ENCODE data around the gene NFIX.

Gene NFIX

DNA sequence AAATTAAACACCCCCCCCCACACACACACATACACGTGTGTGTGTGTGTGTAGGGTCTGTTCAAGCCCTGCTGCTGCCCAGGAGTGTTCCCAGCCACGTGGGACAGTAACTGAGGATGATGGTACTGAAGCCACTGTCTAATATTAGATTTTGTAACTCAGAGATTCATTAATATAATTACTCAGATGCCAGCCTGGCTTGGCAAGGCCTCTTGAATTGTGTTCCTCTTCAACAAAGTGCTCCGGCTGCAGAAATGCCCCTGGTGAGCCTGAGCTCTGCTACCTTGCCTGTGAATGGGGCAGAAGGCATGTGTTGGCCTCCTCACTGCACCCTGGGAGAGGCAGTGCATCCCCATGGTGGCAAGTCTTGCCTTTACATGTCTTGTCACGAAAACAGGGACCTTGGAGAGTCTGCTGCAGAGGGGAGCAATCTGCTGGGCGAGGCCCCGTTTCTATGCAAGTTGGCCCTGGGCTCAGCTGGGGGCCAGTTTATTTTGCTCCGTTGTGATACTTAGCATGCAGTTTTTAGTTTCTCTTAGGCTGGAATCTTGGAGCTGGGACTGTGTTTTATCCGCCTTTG is 44.0 kb downstream of the NFIX start:
- no peak for DNase-seq

- DNase-seq: no peak
These were observed 45.1 kb downstream of the NFIX start for GRCh38 chr19:13040232-13040947.

GRCh38 chr19:13040948-13041292 is 45.6 kb downstream of the NFIX start:
- no peak for DNase-seq

DNA sequence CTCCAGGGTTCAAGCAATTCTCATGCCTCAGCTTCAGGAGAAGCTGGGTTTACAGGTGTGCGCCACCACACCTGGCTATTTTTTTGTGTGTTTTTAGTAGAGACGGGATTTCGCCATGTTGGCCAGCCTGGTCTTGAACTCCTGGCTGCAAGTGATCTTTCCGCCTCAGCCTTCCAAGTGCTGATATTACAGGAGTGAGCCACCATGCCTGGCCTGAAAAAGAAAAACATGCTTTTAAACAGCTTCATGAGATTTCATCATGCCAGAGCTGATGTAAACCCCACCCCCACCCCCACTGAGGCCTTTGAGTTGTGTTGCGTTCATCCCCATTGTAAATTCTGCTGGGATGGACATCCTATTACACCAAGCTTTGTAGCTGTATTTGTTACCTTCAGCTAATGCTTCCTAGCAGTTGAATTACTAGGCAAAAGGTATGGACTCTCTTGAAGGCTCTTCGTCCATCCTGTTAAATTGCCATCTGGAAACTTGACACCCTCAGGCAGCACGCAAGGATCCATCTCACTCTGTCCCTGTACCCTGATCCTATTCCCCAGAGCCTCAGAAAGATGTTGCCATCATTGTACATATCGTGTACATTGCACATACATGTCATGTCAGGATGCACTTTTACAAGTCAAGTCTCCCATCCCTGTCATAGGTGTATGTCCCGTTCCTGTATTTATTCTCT is 47.3 kb downstream of the NFIX start:
- DNase-seq: no peak

DNA sequence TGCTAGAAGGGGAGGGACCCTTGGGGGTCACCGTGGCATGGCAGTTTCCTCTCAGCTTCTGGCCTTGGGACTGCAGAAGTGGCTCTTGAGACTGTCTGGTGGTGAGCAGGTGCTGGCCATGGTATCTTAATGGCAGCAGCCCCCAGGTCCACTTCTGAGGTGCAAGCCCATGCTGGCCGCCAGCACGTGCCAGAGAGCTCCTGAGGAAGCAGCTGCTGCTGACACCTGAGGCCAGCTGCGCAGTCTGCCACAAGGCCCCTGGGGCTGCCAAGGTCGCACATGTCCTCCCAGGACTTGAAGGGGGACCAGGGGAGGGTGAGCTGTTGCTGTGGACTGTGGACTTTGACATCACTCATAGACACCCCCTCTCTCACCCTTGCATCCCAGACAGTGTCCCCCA is 48.0 kb downstream of the NFIX start:
- no peak for DNase-seq

DNA sequence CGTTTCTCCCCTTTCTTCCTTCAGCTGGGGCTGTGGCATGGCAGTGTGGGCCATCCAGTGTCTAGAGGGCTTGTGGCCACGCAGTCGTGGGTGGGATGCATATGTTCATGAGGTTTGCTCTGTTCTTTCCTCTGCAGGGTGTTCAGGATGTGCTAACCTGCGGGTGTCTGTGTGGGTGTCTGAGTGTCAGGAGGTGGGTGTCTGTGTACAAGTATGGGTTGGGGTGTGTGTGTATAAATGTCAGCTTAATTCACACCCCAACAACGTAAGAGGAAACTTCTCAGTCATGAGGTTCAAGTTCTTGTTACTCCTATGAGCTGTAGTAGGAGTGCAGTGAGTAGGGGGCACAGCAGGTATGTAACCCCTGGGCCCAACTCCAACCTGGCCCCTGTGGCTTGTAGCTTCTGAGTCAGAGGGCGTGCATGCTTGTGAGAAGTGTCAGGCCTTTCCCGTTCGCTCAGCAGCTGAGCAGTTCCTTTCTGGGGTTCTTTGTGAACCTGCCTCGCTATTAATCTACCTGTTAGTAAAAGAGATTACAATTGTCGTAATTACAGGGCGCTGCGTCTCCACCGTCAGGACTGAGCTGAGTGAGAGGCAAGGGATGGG is 49.1 kb downstream of the NFIX start:
- peak; percentile 63 for DNase-seq

- DNase-seq: no peak
These were observed 50.5 kb downstream of the NFIX start for GRCh38 chr19:13045812-13046211.

- DNase-seq: no peak
These were observed 52.1 kb downstream of the NFIX start for GRCh38 chr19:13047374-13047773.

DNA sequence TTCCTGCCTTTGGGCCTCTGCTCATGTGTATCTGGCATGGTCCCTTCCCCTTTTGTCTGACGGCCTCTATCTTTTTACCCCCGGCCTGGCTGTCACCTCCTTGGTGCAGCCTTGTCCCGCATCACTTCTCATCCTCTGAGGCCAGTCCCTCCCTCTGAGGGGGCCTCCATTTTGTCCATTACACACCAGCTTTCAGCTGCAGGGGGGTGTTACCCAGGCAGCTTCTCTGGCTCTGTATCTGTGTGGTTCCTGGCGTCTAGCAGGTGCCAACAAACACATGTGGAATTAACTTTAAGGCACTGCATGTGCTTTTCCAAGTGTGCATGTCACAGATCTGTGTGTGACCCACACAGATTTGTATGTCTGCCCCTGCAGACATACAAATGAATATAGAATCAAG is 55.0 kb downstream of the NFIX start:
- DNase-seq: no peak

GRCh38 chr19:13051557-13052165 is 56.4 kb downstream of the NFIX start:
- DNase-seq: peak; percentile 43

GRCh38 chr19:13052447-13053175 is 57.3 kb downstream of the NFIX start:
- no peak for DNase-seq

- no peak for DNase-seq
These were observed 58.0 kb downstream of the NFIX start for GRCh38 chr19:13053238-13053637.

- DNase-seq: peak; percentile 98
These were observed 58.7 kb downstream of the NFIX start for GRCh38 chr19:13053761-13054625.

GRCh38 chr19:13054626-13055212 is 59.4 kb downstream of the NFIX start:
- no peak for DNase-seq

DNA sequence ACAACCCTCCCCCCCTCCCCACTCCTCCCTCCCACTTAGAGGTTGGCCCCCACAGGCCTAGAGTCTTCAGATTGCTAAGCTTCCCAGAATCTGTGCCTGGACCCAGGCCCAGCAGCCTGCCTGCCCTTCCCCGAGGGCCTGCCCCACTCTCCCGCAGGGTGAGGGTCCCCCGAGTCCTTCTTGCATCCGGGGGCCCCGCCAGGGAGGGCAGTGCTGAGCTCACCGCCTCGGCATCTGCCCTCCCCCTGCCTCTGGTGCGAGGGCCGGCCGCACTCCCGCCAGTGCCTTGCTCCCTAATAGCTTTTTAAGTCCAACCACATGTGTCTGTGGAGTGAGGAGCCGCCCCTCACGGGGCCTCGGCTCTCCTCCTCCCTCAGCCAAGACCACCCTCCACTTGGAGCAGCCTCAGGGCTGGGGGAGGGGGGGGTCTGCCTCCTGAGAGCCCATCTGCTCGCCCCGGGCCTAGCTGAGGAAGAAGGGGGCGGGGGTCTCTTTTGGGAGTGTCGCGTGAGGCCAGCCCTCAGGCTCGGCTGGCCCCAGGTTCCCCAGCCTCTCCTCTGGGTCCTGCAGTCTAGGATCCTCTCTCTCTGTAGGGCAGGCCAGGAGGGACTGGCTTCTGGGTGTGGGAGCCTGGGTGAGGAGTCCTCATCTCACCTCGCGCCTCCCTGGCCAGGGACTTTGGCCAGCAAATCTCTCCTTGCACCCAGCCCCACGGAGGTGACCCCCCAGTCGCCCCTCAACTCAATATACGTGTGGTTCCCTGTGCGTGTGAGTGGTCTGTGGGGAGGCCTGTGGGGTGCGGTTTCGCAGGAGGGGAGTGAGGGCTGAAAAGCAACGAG is 60.2 kb downstream of the NFIX start:
- peak; percentile 94 for DNase-seq

DNA sequence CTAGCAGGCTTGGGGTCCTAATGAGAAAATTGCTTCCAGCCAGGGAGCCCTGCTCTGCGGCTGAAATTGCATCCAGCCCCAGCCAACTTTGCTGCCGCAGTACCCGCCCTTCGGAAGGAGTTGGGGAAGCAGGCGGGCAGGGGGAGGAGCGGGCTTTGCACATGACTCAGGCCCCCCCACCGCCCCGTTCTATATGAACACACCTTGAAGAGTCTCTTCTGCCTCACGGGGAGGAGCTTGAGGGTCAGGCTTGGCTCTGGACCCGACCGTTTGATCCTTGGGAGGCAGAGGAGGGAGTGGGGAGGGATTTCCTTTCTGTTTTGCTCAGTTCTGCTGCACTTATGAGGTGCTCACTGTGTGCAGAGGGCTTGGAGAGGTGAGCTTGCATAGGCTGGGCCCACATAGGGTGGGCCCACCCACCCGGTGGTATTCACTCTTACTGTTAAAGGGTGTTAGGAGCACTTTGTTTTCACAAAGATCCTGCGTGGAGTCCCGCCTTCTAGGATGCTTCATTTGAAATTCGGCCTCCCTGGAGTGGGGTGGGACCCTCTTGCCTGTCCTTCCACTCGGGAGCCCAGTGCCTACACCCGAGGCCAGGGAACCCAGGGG is 60.9 kb downstream of the NFIX start:
- DNase-seq: peak; percentile 85

GRCh38 chr19:13057147-13057572 is 61.9 kb downstream of the NFIX start:
- DNase-seq: no peak

GRCh38 chr19:13057744-13058143 is 62.5 kb downstream of the NFIX start:
- DNase-seq: no peak

- DNase-seq: no peak
These were observed 63.8 kb downstream of the NFIX start for GRCh38 chr19:13058951-13059660.
